MM.1S (cell line): ENCODE measurements around the gene BCL3.

Source experiments
- DNase-seq: peaks from one replicate; pipeline ENCODE4 v3.0.0-alpha.2; 2015
- H2AFZ ChIP-seq: fragments of 300-600 bp; sonication (generic); 2 replicates; pipeline ENCODE4 v1.6.0; 2016; ENCODE audit warnings: antibody characterized with exemption, low read length
- H3F3A ChIP-seq: fragments of 300-600 bp; sonication (generic); 2 replicates; pipeline ENCODE4 v1.6.1; 2016; ENCODE audit warnings: mild to moderate bottlenecking, antibody characterized with exemption, low read length, moderate library complexity, mixed read lengths; ENCODE audit not compliant: insufficient read depth
- H3K27ac ChIP-seq: fragments of 300-600 bp; sonication (generic); 2 replicates; pipeline ENCODE4 v1.5.1; 2016; ENCODE audit warnings: mild to moderate bottlenecking, low read length
- H3K27me3 ChIP-seq: fragments of 300-600 bp; sonication (generic); replicated peaks from 2 replicates; pipeline ENCODE4 v1.6.0; 2016; ENCODE audit warnings: low read length; ENCODE audit not compliant: insufficient read depth
- H3K36me3 ChIP-seq: fragments of 300-600 bp; sonication (generic); replicated peaks from 2 replicates; pipeline ENCODE4 v1.6.1; 2016; ENCODE audit warnings: mild to moderate bottlenecking, low read length, mixed read lengths; ENCODE audit not compliant: insufficient read depth
- H3K4me1 ChIP-seq: fragments of 300-600 bp; sonication (generic); 2 replicates; pipeline ENCODE4 v1.6.1; 2016; ENCODE audit warnings: low read length, mixed read lengths
- H3K4me2 ChIP-seq: fragments of 300-600 bp; sonication (generic); 2 replicates; pipeline ENCODE4 v1.6.0; 2016; ENCODE audit warnings: low read depth, low read length
- H3K4me3 ChIP-seq: fragments of 300-600 bp; sonication (generic); 2 replicates; pipeline ENCODE4 v1.5.1; 2016; ENCODE audit warnings: low read length, mixed read lengths
- H3K79me2 ChIP-seq: fragments of 300-600 bp; sonication (generic); 2 replicates; pipeline ENCODE4 v1.6.1; 2016; ENCODE audit warnings: mixed run types, low read length, mixed read lengths
- H3K9ac ChIP-seq: fragments of 300-600 bp; sonication (generic); 2 replicates; pipeline ENCODE4 v1.6.1; 2016; ENCODE audit warnings: low read length, mixed read lengths
- H3K9me2 ChIP-seq: fragments of 300-600 bp; sonication (generic); replicated peaks from 2 replicates; pipeline ENCODE4 v1.6.1; 2016; ENCODE audit warnings: mild to moderate bottlenecking, low read length, mixed read lengths; ENCODE audit not compliant: insufficient read depth
- H3K9me3 ChIP-seq: fragments of 300-600 bp; sonication (generic); replicated peaks from 2 replicates; pipeline ENCODE4 v1.6.1; 2016; ENCODE audit warnings: mild to moderate bottlenecking, low read length, mixed read lengths; ENCODE audit not compliant: insufficient read depth
- H4K20me1 ChIP-seq: fragments of 300-600 bp; sonication (generic); 2 replicates; pipeline ENCODE4 v1.6.1; 2016; ENCODE audit warnings: mild to moderate bottlenecking, low read length, moderate library complexity, mixed read lengths; ENCODE audit not compliant: insufficient read depth
- CTCF ChIP-seq: fragments of 300-600 bp; sonication (generic); IDR thresholded peaks from 2 replicates; pipeline ENCODE4 v1.5.1; 2016; ENCODE audit warnings: antibody characterized with exemption, low read length, mixed read lengths
- EZH2 ChIP-seq: fragments of 300-600 bp; sonication (generic); optimal IDR thresholded peaks from 2 replicates; pipeline ENCODE3; 2017; ENCODE audit warnings: low read depth, mild to moderate bottlenecking, antibody characterized with exemption, low read length, mixed read lengths
- EZH2phosphoT487 ChIP-seq: fragments of 300-600 bp; sonication (generic); IDR thresholded peaks from 2 replicates; pipeline ENCODE4 v1.6.1; 2018; ENCODE audit warnings: antibody characterized with exemption, low read length

Gene BCL3

GRCh38 chr19:44740351-44740824 lies 8.1 kb upstream of the BCL3 start:
- 0 out of 2 replicates have a peak, but pooled peaks cover 7% of the 10 kb centered on the region for H3K27me3 ChIP-seq
- H3K4me3 ChIP-seq, result no peak overlapping the region
- no peaks in the 10 kb centered on the region for H3K4me1 ChIP-seq
- no peak for TF ChIP-seq EZH2
- no peak for TF ChIP-seq CTCF
- TF ChIP-seq EZH2phosphoT487, result no peak
- no peaks in the 10 kb centered on the region for H3K36me3 ChIP-seq
- no peak overlapping the region for H3K9ac ChIP-seq
- no peaks in the 10 kb centered on the region for H3K9me2 ChIP-seq
- H3F3A ChIP-seq, result 0 out of 2 replicates have a peak, but pooled peaks cover 4% of the 10 kb centered on the region
- H4K20me1 ChIP-seq, result no peaks in the 10 kb centered on the region
- no peaks in the 10 kb centered on the region for H3K9me3 ChIP-seq
- H3K79me2 ChIP-seq, result no peaks in the 10 kb centered on the region
- no peak overlapping the region for H3K4me2 ChIP-seq
- no peak for DNase-seq
- H3K27ac ChIP-seq, result no peak overlapping the region
- no peak overlapping the region for H2AFZ ChIP-seq

GRCh38 chr19:44741258-44741731 lies 7.2 kb upstream of the BCL3 start:
- Histone ChIP-seq H3K4me2 (no peak overlapping the region), H3K4me3 (no peak overlapping the region), H3K4me1 (no peaks in the 10 kb centered on the region), H3K9me3 (no peaks in the 10 kb centered on the region), H2AFZ (no peak overlapping the region), H3K27me3 (0 out of 2 replicates have a peak, but pooled peaks cover 10% of the 10 kb centered on the region), H3K27ac (no peak overlapping the region), H3K9ac (no peak overlapping the region), H3K79me2 (no peaks in the 10 kb centered on the region), H3F3A (0 out of 2 replicates have a peak, but pooled peaks cover 4% of the 10 kb centered on the region), H3K9me2 (no peaks in the 10 kb centered on the region), H3K36me3 (no peaks in the 10 kb centered on the region), H4K20me1 (no peaks in the 10 kb centered on the region)
- DNase-seq, result no peak
- TF ChIP-seq CTCF, result no peak
- no peak for TF ChIP-seq EZH2phosphoT487
- no peak for TF ChIP-seq EZH2

GRCh38 chr19:44741841-44742329 lies 6.6 kb upstream of the BCL3 start:
- Histone ChIP-seq H2AFZ (no peak overlapping the region), H3K36me3 (no peaks in the 10 kb centered on the region), H3K4me3 (no peak overlapping the region), H3K4me1 (peaks cover 2% of the 10 kb centered on the region; the same call in 1 of the 2 replicates), H3K27ac (no peak overlapping the region), H3K27me3 (0 out of 2 replicates have a peak, but pooled peaks cover 16% of the 10 kb centered on the region), H3K4me2 (no peak overlapping the region), H3K9me2 (no peaks in the 10 kb centered on the region), H3F3A (0 out of 2 replicates have a peak, but pooled peaks cover 4% of the 10 kb centered on the region), H3K79me2 (no peaks in the 10 kb centered on the region), H3K9me3 (no peaks in the 10 kb centered on the region), H3K9ac (no peak overlapping the region), H4K20me1 (no peaks in the 10 kb centered on the region)
- no peak for TF ChIP-seq CTCF
- TF ChIP-seq EZH2phosphoT487, result no peak
- no peak for TF ChIP-seq EZH2
- DNase-seq, result no peak
